CD4-positive, alpha-beta T cell treated with Interleukin-4 for 1 hour (primary cell): ENCODE measurements around the gene ALDH8A1.
A peak's percentile ranks its signal among the peaks of the same experiment; 100 is the strongest.
"Not testable (repeated sequence)": the region's sequence is repeated elsewhere in the genome, so short reads cannot be mapped to it uniquely, and the experiment has no call there.

Source experiments
- DNase-seq, 2 donors: peaks; one replicate each; pipeline ENCODE4 v3.0.0-alpha.2; 2020 to 2022

ALDH8A1 gene

DNA sequence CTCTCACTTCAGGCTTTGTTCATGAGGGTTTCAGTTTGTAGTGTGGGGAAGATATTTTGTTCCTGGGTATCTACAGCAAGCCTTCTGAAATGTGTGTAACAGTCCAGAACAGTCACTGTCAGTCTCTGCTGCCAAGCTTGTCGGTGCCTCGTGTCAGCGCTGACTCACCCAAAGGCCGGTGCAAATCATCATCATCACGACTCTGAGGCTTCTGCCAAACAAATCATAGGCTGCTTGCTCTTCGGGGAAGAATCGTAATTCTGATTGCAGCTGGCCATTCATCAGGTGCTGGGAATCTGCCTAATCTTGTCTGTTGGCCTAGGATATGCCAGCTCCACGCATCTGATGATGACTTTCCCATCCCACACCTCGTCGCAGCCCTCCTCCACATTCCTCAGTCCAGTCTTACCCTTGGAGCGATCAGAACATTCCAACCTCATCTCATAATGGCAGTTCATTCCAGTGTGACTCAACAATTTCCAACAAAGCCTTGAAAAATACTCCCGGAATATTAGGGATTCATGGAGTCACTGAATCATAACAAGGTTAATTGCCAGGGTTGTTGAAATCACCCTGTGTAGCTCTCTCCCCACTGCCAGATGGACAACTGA, 40.9 kb downstream of the ALDH8A1 start:
- no peak for DNase-seq

DNA sequence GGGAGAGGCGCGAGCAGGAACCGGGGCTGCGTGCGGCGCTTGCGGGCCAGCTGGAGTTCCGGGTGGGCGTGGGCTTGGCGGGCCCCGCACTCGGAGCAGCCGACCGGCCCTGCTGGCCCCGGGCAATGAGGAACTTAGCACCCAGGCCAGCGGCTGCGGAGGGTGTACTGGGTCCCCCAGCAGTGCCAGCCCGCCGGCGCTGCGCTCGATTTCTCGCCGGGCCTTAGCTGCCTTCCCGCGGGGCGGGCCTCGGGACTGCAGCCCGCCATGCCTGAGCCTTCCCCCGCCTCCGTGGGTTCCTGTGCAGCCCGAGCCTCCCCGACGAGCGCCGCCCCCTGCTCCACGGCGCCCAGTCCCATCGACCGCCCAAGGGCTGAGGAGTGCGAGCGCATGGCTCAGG, 45.2 kb downstream of the ALDH8A1 start:
- not testable (repeated sequence) for DNase-seq

DNA sequence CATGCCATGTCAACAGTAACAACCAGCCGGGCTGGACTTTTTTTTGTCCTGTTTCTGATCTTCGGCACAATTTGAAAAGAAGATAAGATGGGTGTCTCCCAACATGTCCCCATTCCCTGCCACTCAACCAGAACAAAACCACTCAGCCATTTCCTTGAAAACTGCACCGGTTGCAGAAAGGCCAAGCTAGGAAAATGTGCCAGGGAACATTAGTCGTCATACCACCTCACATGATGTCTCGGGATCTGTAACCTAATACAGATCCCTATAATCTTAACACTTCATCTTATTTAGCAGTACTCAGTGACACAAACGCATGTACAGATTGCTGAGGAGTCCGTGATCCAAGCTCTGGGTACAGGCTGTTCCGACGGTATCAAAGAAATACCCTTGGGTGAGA, 46.5 kb downstream of the ALDH8A1 start:
- DNase-seq = no peak

DNA sequence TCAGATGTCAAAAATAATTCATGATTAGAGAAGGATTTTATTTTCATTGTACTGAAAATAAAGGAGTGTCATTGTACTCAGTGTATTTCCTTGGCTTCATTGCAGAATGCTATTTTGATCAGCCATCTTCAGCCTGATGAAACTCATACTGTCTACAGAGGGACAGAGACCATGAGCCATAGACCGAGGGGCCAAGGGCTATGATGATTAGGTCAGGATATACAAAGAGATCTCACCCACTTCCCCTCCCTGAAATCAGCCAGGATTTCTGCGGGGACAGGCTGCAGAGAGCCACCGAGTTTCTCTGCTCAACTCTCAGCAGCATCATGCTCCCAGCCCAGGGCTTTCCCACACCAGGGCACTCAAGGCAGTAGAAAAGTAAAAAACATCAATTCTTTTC, 47.0 kb downstream of the ALDH8A1 start:
- no peak for DNase-seq

DNA sequence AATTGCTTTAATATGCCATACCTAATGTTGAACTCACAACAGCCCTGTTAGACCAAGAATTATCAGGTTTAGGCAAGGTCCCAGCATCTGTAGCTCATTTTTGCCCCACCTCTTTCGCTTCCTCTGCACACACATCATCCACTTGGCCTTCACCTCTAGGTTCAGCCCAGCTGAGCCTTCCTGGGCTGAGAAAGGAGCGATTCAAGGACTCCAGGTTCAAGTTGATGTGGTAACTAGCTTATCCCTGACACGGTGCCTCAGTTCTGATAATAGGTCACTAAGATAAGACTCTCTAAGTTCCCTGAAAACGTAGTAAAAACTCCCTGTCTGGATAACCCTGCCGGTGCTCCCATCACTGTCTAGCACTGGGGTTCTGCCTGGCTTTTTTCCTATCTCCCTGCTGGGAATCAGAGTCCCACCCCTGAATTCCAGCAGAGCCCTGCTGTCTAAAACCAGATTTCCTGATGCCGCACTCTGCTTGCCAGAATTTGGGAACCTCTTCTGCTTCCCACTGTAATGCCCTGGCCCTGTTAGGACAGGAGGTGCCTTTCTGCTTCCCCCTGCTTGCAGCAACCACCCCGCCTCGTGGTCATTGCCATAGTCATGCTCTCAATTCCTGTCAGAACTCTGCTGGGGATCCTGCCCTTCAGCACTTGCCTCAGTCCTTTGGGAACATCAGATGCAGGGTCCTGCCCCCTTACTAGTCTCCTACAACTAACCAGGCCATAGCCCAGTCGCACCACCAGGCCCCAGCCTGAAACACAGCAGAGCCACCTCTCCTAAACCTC, 47.6 kb downstream of the ALDH8A1 start:
- DNase-seq = no peak

DNA sequence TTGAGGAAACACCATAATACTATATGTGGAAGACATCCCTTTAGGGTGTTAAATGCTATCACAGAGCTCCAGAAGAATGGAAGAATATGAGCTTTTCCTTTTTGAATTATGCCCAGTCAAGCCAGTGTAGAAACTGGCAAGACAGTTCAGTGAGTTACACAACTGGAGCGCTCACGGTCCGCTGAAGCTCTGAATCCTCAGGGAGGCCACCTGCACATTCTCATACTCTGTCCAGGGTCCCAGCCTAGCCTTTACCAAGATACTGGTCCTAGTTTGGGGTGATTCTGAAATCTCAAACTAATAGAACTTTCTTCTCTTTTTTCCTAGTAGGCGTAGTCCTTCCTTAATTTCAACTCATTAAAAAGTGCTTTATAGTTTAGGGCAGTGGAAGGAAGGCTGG, 51.3 kb downstream of the ALDH8A1 start:
- no peak for DNase-seq

DNA sequence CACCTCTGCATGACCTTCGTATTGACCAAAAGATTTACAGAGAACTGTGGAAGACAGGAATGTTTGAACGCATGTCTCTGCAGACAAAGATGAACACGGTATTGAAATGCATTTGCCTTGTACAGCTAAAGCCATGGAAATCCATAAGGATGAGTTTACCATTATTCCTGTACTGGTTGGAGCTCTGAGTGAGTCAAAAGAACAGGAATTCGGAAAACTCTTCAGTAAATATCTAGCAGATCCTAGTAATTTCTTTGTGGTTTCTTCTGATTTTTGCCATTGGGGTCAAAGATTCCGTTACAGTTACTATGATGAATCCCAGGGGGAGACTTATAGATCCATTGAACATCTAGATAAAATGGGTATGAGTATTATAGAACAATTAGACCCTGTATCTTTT, 51.7 kb downstream of the ALDH8A1 start:
- DNase-seq = not testable (repeated sequence)

DNA sequence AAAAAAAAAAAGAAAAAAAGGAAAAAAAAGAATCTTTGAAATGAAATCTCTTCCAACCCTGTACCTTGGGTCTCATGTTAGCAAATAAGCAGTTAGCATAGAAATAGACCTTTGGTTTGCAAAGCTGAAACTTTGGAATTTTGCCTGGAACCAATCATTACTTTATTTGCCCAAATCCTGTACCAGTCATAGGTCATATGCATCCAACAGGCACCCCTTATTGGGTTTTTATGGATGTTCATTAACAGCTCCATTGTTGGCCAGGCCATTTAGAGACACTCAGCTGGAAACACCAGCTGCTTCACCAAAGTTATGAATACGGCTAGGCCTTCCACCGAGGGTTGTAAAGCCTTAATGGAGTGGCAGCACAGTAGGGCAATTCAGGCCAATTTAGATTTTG, 53.0 kb downstream of the ALDH8A1 start:
- DNase-seq = no peak

DNA sequence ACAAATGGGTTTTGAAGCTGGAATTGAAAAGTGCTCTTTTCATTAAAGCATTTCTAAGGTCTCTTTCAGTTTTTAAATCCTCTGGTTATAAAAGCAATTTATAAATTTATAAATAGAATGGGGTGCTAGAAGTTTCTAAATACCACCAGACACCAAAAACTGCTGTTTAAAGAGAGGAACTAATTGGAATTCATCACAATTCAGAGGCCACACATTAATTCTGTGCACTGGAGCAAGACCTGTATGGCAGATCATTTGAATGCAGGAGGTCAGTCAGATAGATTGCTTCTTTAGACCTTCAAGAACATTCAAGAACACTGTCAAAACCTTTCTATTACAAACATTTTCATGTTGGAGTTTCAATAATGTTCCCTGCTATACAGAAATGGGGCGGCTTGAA, 55.1 kb downstream of the ALDH8A1 start:
- DNase-seq = no peak

DNA sequence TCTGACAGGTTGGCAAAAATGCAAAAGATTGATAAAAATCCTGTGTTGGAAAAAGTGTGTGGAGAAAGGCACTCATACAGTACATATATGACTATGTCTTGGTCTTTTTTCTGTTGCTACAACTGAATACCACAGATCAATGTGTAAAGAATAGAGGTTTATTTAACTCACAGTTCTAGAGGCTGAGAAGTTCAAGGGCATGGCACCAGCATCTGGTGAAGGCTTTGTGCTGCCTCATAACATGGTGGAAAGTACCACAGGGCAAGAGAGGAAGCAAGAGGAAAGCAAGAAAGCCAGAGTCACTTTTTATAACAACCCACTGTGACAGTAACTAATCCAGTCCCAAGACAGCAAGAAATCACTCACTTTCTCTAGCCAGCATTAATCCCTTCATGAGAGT, 57.5 kb downstream of the ALDH8A1 start:
- no peak for DNase-seq

DNA sequence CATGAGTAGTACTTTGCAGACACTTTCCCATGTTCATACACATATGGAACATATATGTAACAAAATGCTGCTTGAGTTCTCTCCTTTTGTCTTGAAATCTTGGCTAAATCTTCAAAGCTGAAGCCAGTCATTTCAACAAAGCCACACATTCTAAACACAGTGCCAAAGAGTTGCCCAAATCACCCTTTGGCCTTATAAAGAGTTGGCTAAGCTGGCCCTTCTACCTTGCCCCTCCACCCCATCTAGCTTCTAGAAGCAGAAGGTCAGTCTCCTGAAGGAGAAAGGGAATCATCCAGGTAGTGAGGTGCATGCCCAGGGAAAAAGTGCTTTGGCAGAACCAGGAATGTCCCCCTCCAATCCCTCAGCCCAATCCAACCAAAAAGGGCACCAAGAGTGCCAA, 58.3 kb downstream of the ALDH8A1 start:
- DNase-seq = no peak

DNA sequence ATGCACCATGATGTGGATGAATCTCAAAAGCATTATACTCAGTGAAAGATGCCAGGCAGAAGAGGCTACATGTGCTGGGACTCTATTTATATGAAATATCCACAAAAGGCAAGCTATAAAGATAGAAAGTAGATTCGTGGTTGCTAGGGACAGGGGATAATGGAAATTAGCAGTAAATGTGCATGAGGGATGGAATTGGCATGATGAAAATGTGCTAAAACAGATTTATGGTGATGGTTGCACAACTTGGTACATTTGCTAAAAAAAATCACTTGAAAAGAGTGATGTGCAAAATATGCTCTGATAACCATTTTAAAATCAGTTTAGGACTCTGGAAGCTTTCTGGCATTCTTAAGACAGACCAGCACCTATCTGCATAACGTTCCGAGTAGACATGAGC, 61.6 kb downstream of the ALDH8A1 start:
- no peak for DNase-seq

DNA sequence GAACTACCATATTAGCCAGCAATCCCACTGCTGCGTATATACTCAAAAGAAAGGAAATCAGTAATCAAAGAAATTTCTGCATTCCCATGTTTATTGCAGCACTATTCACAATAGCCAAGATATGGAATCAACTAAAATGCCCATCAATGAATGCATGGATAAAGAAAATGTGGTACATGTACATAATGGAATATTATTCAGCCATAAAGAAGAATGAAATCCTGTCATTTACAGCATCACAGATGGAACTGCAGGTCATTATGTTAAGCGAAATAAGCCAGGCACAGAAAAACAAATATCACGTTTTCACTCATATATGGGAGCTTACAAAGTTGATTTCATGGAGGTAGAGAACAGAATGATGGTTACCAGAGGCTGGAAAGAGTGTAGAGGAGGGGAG, 65.1 kb downstream of the ALDH8A1 start:
- no peak for DNase-seq

DNA sequence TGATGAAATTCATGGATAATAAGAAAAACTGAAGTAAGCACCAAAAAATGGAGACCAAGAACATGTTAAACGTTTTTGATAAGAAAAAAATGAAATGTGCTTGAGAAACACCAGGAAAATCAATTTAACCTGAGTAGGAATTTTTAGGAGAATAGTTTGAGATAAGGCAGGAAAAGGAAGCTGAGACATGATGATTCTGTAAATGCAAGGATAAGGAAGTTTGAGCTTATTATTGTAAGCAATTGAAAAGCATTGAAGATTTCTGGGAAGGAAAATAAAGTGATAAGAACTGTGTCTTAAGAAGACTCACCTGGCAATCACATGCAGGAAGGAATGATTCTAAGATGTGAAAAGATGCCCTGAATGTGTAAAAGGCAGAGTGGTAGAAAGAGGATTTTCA, 66.6 kb downstream of the ALDH8A1 start:
- no peak for DNase-seq

DNA sequence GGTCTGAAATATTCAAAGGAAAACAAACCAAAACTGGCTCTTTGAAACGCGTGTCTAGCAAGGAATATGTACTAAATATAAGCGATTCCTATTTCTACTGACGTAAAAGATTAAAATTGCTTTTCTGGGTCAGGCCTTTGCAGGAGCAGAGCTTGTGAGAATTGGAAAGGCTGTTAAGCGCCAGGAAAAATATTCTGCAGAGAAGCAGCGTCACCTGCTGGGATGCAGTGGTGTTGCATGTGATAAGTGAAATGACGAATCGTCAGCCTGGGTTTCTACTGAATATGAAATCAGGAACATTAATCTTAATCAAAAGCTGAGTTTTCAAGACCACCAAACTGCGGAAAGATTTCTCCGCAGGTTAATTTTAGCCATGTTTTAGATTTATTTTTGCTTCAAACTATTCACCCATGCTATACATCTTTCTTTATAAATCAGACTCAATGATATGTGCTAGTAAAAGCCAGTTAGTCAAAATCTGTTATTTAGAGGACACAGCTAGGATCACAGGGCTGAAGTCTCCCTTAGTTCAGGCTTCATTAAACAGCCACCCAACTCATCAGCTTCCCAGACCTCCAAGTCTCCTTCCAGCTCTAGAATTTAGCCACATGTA, 67.4 kb downstream of the ALDH8A1 start:
- peak; percentile 22 to 42 for DNase-seq

DNA sequence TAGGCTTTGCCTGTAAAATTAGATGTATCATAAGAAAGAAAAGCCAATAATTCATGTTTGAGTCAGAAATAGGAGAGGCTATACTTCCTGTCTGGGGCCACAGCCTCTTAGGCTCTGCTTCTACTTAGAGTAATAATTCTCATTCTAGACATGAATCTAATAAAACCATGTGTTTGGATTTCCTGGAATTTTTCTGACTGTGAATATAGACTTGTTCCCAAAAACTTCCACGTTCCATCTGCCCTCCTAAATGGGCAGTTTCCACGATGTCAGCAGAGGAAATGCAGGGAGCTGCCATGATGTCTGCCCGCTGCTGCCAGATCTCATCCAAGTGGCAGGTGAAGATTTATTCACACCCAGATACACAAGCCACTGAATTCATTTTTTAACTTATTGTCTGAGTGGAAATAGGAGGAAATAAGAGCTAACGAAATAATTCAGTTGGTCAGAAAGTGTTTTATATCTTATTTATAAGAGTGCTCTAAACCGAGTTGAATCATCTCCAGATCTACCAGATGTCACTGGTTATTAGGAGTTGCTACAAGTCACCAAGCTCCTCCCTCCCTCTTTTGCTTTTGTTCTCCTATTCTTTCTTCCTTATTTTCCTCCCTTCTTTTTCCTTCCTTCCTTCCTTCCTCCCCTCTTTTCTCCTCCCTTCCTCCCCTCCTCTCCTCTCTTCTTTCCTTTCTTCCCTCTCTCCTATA, 69.3 kb downstream of the ALDH8A1 start:
- DNase-seq = no peak

DNA sequence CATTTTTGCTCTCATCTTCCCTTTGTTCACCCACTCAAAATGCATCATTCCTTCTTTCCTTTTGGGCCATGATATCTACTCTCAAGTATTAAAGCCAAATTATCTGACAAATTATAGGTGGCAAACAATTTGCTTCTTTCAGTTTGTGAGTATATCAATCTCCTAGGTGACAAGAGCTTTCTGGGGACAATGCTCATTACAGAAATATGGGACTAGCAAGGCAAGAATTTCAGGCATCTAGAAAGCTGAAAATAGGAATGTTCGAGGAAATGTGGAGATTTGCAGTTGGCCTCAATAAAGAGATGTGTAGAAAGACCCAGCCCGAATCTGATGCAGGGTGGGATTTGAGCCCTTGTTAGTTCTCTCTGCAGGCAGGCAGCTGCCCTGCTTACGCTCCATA, 71.8 kb downstream of the ALDH8A1 start:
- no peak for DNase-seq

DNA sequence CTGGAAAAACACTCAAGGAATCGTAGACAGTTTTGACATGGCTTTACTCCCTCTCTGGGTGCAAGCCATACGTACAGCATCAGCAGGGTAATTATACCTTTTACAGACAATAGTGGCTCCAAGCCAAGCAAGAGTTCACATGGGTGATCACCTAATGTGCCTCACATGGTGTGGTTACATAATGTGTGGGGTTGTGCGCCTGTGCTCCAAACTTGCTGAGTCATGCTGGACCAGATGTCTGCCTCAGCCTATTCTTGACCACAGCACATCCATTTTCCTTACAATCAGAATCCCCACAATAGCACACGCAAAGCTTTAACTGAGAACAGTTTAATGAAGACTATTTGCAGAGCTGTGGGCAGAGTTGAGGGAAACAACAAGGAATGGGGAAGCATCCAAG, 74.5 kb downstream of the ALDH8A1 start:
- no peak for DNase-seq

DNA sequence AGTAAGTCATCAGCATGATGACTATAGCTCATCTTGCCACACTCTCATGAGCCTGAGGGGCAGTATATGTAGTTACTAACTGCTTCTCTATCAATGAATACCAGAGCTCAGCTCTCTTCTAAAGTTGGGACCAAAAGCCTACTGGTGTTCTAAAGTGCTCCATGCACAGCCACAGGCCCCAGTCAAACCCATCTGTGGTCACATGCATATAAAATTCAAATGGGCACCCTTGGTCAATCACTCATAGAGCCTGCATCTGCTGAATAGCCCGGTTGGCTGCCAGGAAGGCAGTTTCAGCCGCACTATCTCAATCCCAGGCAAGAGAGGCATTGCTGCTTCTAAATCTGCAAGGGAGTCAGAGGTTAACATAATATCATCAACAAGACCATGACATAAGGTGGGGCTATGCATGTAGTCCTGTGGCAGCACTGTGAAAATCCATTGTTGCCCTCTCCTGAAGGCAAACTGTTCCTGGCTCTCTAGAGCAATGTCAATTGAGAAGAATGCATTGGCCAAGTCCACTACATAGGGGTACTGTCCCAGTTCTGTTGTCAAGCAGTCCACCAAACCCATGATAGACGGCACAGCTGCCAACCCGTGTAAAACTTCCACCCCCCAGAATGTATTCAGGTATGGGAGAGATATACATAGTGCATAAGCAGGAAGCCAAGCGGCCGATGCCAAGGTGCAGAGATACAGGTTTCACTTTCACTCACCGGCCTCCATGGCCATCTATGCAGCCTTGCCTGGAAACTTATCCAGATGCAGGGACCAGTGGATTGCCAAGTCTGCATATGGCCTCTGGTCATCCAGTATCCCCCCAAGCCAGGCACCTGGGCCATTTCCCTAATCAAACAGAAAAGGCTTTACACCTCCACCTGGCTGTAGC, 76.2 kb downstream of the ALDH8A1 start:
- peak; percentile 11 to 14 for DNase-seq

DNA sequence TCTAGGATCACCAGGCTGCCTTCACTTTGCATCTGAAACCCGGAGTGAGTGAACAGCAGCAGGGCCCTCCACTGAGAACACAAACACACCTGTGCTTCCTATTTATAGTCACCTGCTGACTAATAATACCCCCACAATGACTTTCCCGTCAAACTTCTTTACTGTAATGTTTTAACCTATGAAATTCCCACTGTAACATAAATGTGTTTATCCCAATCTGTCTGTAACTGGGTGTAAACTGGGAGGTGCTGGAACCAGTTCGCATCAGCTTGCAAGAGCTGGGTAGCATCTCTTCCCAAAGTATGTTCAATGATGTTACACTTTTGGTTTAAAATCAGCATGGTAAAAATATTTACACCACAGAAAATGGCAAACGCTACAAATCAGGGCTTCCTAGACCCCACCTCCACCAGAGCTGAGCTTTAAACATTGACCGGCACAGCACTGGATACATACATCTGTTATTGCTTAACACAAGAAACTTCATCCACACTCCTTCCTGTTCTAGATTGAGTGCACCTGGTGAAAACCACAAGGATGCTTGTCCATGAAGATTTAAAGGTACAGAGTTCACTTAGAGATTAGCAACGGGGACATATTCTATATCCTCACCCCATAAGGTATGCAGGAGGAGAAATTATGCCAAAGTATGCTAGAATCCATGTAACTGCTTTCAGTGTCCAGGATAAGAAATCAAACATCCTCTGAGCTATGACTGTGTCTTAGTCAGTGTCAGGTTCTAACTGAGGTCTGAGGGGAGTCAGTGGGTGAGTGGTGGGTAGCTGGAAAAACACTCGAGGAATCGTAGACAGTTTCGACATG, 79.0 kb downstream of the ALDH8A1 start:
- no peak for DNase-seq

DNA sequence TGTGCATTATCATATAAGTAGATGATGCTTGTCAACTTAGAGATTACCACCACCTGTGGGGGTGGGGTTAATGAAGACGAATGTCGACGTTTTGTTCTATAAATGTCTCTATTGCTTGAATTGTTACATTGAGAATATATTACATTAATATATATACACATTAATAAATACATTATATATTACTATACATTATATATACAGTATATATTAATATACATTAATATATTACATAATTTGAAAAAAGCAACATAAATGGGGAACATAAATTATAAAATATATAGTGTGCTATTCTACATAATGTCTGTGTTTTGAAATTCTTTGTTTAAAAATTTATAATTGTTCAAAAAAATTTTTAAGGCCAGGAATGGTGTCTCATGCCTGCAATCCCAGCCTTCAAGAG, 81.1 kb downstream of the ALDH8A1 start:
- DNase-seq = no peak
